Ovary (tissue), 9 donors: ENCODE measurements around the gene ZNF664. TPM values are rescaled to one million over a fixed set of nuclear protein-coding genes. Genes with fewer than 3 reads are reported as not detected.

Source experiments
- DNase-seq, 5 donors: peaks; one replicate each; pipeline ENCODE4 v3.0.0-alpha.2; 2019 to 2020
- H3K27ac ChIP-seq, 2 donors: fragments of 200-600 bp; one replicate each; pipeline versions ENCODE4 v1.5.1 to v1.8.0; 2019 to 2022
- H3K27me3 ChIP-seq: fragments of 200-600 bp; one replicate; pipeline ENCODE4 v1.8.0; 2022
- H3K36me3 ChIP-seq: fragments of 200-600 bp; sonication (generic); one replicate; pipeline ENCODE4 v1.5.1; 2019
- H3K4me1 ChIP-seq: one replicate; pipeline ENCODE4 v1.8.1; 2013; ENCODE audit warnings: mild to moderate bottlenecking, moderate library complexity; ENCODE audit not compliant: insufficient read depth
- H3K4me3 ChIP-seq: fragments of 200-600 bp; sonication (generic); one replicate; pipeline ENCODE4 v1.5.1; 2017
- H3K9me3 ChIP-seq, 2 donors: fragments of 200-600 bp in 1 of 2; sonication (generic) in 1 of 2; one replicate each; pipeline versions ENCODE4 v1.5.1 to v1.8.1; 2013 to 2019; ENCODE audit warnings: mild to moderate bottlenecking in 1 of 2, moderate library complexity in 1 of 2
- CTCF ChIP-seq, 3 donors: fragments of 450-650 bp in 2 of 3; fragments of 200-600 bp in 1 of 3; IDR thresholded peaks; one replicate each; pipeline versions ENCODE4 v1.5.1 to v1.8.0; 2016 to 2022; ENCODE audit warnings: antibody characterized with exemption in 3 of 3, mild to moderate bottlenecking in 1 of 3
- EP300 ChIP-seq: sonication (generic); formaldehyde crosslinking; IDR thresholded peaks from one replicate; pipeline ENCODE4 v1.6.1; 2017; ENCODE audit warnings: antibody characterized with exemption
- POLR2A ChIP-seq: fragments of 450-650 bp; IDR thresholded peaks from one replicate; pipeline ENCODE4 v1.6.1; 2017; ENCODE audit warnings: antibody characterized with exemption, mild to moderate bottlenecking, moderate library complexity
- WGBS, 3 donors: extraction: QIAGEN DNeasy Blood & Tissue Kit in 1 of 3; methylation state at CpG; one replicate each; pipeline versions ENCODE4 v1.1.5 to v1.1.7; 2013 to 2017; 5-methylcytosine and 5-hydroxymethylcytosine counted together
- intact Hi-C, 4 donors: fragments of 100-400 bp; cut with DNase I; formaldehyde crosslinking; loops; one replicate each; pipeline versions ENCODE4 v1.11.0 to v1.15.1; 2022 to 2023
- polyA plus RNA-seq, 2 donors: library from polyadenylated mRNA; stranded (reverse); fragments of 200-250 nt in 1 of 2; fragments of 350-450 nt in 1 of 2; fragmentation: Illumina TruSeq in 1 of 2; extraction: RNeasy Lipid Tissue Mini Kit (QIAGEN cat#74804) in 1 of 2; gene quantifications; one replicate each; pipeline ENCODE4 v1.2.3, GENCODE V29; 2013 to 2014
- total RNA-seq, 7 donors: library from RNA; depleted of rRNA in 2 of 7; stranded (reverse); fragments of >200 nt in 2 of 7; fragmentation: NEBNext Ultra II Directional in 3 of 7; extraction: Animal tissue kit (Norgen Biotek cat#: 25700) in 3 of 7; gene quantifications; one replicate each; pipeline versions ENCODE4 v1.1.0 to v1.2.4, GENCODE V29; 2016 to 2023
- donor health status: DM: no; HTN: no; CAD: no; lungs with moderate emphysema.
- donor health status: DM: no; HTN: no; CAD: no.
- donor health status: Bipolar disorder and iron deficiency.
- donor health status: DM: yes; HTN: yes; CAD: no.
- donor health status: DM: no; HTN: no; CAD: no.
- donor health status: DM: yes; HTN: yes; CAD: no.

The ZNF664 gene
- total and polyA plus RNA-seq, 9 donors: 33.5 to 74.7 (median 58.6) TPM

- Histone ChIP-seq H3K9me3 (no peaks in the 10 kb centered on the region), H3K4me1 (no peaks in the 10 kb centered on the region), H3K36me3 (no peaks in the 10 kb centered on the region), H3K4me3 (no peak overlapping the region), H3K27me3 (no peaks in the 10 kb centered on the region), H3K27ac (no peak overlapping the region)
- WGBS, 3 donors: 85 to 89% (median 86%) methylated on average over 8 of the region's 8 CpGs
- TF ChIP-seq POLR2A (no peak), CTCF (IDR thresholded peaks at IDR 0.05) (no peak), EP300 (no peak)
- no peak for DNase-seq
- intact Hi-C loops: no loop called here
These were observed 38.6 kb downstream of the ZNF664 start for GRCh38 chr12:124011435-124012115.

DNA sequence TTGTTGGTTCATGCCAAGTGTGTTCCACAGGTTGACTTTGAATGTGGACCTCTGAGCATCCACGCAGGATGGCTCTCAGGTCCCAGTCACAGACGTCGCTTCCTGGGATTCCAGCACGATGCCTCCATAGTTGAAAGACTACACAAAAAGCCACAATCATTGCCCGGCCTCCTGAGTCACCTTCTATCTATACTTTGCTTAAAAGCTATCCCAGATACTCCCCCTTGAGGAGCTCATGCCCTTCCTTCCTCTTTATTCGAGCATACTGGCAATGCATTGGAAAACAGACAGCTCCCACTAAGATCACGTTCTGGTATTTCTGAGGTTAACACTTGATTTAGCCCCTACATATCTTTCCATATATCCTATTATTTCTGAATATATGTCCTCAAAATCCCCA, 40.1 kb downstream of the ZNF664 start:
- no peaks in the 10 kb centered on the region for H3K9me3 ChIP-seq
- intact Hi-C loops: no loop called here
- WGBS, 3 donors: 67 to 75% (median 68%) methylated on average over 7 of the region's 7 CpGs
- DNase-seq: no peak
- no peak for TF ChIP-seq CTCF (IDR thresholded peaks at IDR 0.05)
- no peak for TF ChIP-seq EP300
- TF ChIP-seq POLR2A: no peak
- no peaks in the 10 kb centered on the region for H3K27me3 ChIP-seq
- no peak overlapping the region for H3K4me3 ChIP-seq
- no peaks in the 10 kb centered on the region for H3K4me1 ChIP-seq
- no peak overlapping the region for H3K27ac ChIP-seq
- no peaks in the 10 kb centered on the region for H3K36me3 ChIP-seq

GRCh38 chr12:124015494-124016461, 42.8 kb downstream of the ZNF664 start:
- peaks cover under 1% of the 10 kb centered on the region for H3K4me1 ChIP-seq
- intact Hi-C loops: no loop called here
- H3K27ac ChIP-seq: no peak overlapping the region
- no peaks in the 10 kb centered on the region for H3K9me3 ChIP-seq
- TF ChIP-seq CTCF (IDR thresholded peaks at IDR 0.05) (no peak), EP300 (no peak), POLR2A (no peak)
- WGBS, 3 donors: 82 to 85% (median 84%) methylated on average over 13 of the region's 13 CpGs
- H3K4me3 ChIP-seq: no peak overlapping the region
- no peaks in the 10 kb centered on the region for H3K27me3 ChIP-seq
- no peaks in the 10 kb centered on the region for H3K36me3 ChIP-seq
- no peak for DNase-seq

DNA sequence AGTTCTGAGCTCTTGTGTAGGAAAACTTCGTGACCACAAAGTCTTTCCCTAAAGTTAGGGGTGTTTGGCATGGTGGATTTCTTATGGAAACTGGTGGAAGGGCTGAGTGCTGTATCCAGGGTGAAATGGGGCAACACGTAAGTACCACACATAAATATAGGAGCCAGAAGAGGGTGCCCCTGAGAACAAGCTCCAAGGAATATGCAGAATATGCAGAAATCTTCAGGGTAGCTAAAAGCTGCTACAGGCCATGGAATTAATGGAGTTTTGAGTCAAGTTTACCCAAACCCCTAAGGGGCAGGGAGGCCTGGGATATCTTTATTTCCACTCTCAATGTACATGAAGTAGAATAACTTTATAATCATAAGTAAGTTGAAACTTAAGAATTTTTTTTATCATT, 44.0 kb downstream of the ZNF664 start:
- no peak overlapping the region for H3K27ac ChIP-seq
- no peaks in the 10 kb centered on the region for H3K27me3 ChIP-seq
- no peaks in the 10 kb centered on the region for H3K9me3 ChIP-seq
- no peak for DNase-seq
- intact Hi-C loops: no loop called here
- WGBS, 3 donors: 92 to 96% (median 96%) methylated on average over 2 of the region's 2 CpGs
- TF ChIP-seq EP300: no peak
- no peak for TF ChIP-seq CTCF (IDR thresholded peaks at IDR 0.05)
- no peak for TF ChIP-seq POLR2A
- no peaks in the 10 kb centered on the region for H3K36me3 ChIP-seq
- no peak overlapping the region for H3K4me3 ChIP-seq
- peaks cover 4% of the 10 kb centered on the region for H3K4me1 ChIP-seq
